Esophagus (tissue), 2 donors: Measurements from ENCODE around the gene RRP12. TPM values are rescaled to one million over a fixed set of nuclear protein-coding genes. Genes with fewer than 3 reads are reported as not detected.
A peak's percentile ranks its signal among the peaks of the same experiment; 100 is the strongest.
"Not testable (repeated sequence)": the region's sequence is repeated elsewhere in the genome, so short reads cannot be mapped to it uniquely, and the experiment has no call there.

Experiments used
- H3K27ac ChIP-seq, 2 donors: one replicate each; pipeline ENCODE4 v1.5.1; 2013; ENCODE audit warnings: low read depth in 2 of 2, mild to moderate bottlenecking in 2 of 2, inconsistent platforms in 1 of 2, low read length in 1 of 2, moderate library complexity in 1 of 2
- H3K27me3 ChIP-seq, 2 donors: one replicate each; pipeline ENCODE4 v1.6.1; 2013; ENCODE audit warnings: low read length in 2 of 2, control low read depth in 1 of 2, mild to moderate bottlenecking in 1 of 2; ENCODE audit not compliant: insufficient read depth in 2 of 2, control insufficient read depth in 1 of 2
- H3K36me3 ChIP-seq, 2 donors: one replicate each; pipeline ENCODE4 v1.6.1; 2013; ENCODE audit warnings: low read length in 1 of 2; ENCODE audit not compliant: control insufficient read depth in 2 of 2, insufficient read depth in 2 of 2
- H3K4me1 ChIP-seq, 2 donors: one replicate each; pipeline ENCODE4 v1.6.1; 2013; ENCODE audit warnings: low read length in 1 of 2; ENCODE audit not compliant: control insufficient read depth in 2 of 2, insufficient read depth in 2 of 2
- H3K4me3 ChIP-seq, 2 donors: one replicate each; pipeline ENCODE4 v1.5.1; 2013; ENCODE audit warnings: low read length in 2 of 2, mild to moderate bottlenecking in 2 of 2, low read depth in 1 of 2, moderate library complexity in 1 of 2
- H3K9me3 ChIP-seq, 2 donors: one replicate each; pipeline ENCODE4 v1.6.1; 2013; ENCODE audit warnings: mild to moderate bottlenecking in 2 of 2, low read depth in 1 of 2, low read length in 1 of 2, moderate library complexity in 1 of 2; ENCODE audit not compliant: control insufficient read depth in 2 of 2, insufficient read depth in 1 of 2
- WGBS, 2 donors: extraction: QIAGEN DNeasy Blood & Tissue Kit; methylation state at CpG; one replicate each; pipeline ENCODE4 v1.1.7; 2013; 5-methylcytosine and 5-hydroxymethylcytosine counted together
- polyA plus RNA-seq, 2 donors: library from polyadenylated mRNA; stranded (reverse); fragments of 200-250 nt; gene quantifications; one replicate each; pipeline ENCODE4 v1.2.3, GENCODE V29; 2013
- donor health status: healthy with polysubstance abuse.
- donor health status: Bipolar disorder and iron deficiency.

Gene RRP12
- polyA plus RNA-seq, 2 donors: 11.8 to 13.7 TPM

GRCh38 chr10:97349752-97350513 is 51.2 kb downstream of the RRP12 start:
- Histone ChIP-seq H3K9me3 (no peaks in the 10 kb centered on the region), H3K36me3 (peaks cover 0 to 5% of the 10 kb centered on the region in 2 donors), H3K4me1 (peaks cover 0 to 3% of the 10 kb centered on the region in 2 donors), H3K27ac (no peak overlapping the region), H3K4me3 (no peak overlapping the region), H3K27me3 (no peaks in the 10 kb centered on the region)
- WGBS, 2 donors: 77 to 86% methylated on average over 12 of the region's 12 CpGs

GRCh38 chr10:97347317-97347716 is 53.8 kb downstream of the RRP12 start:
- H3K4me1 ChIP-seq: peaks cover 0 to 3% of the 10 kb centered on the region in 2 donors
- no peak overlapping the region for H3K27ac ChIP-seq
- no peaks in the 10 kb centered on the region for H3K9me3 ChIP-seq
- no peak overlapping the region for H3K4me3 ChIP-seq
- H3K36me3 ChIP-seq: peaks cover 0 to 5% of the 10 kb centered on the region in 2 donors
- H3K27me3 ChIP-seq: no peaks in the 10 kb centered on the region
- WGBS, 2 donors: 95 to 99% methylated on average over 4 of the region's 4 CpGs

GRCh38 chr10:97343664-97344063 is 57.5 kb downstream of the RRP12 start:
- not testable (repeated sequence) for H3K9me3 ChIP-seq, H3K27ac ChIP-seq, H3K36me3 ChIP-seq, H3K4me3 ChIP-seq, H3K27me3 ChIP-seq, H3K4me1 ChIP-seq
- WGBS, 2 donors: 86 to 87% methylated on average over 6 of the region's 6 CpGs

- Histone ChIP-seq H3K27me3 (no peaks in the 10 kb centered on the region), H3K36me3 (no peaks in the 10 kb centered on the region), H3K4me3 (no peak overlapping the region), H3K4me1 (no peaks in the 10 kb centered on the region), H3K9me3 (no peaks in the 10 kb centered on the region), H3K27ac (no peak overlapping the region)
- WGBS, 2 donors: 58 to 68% methylated on average over 2 of the region's 2 CpGs
Measured at GRCh38 chr10:97341416-97341815, 59.7 kb downstream of the RRP12 start.

- Histone ChIP-seq H3K4me1 (no peaks in the 10 kb centered on the region), H3K36me3 (no peaks in the 10 kb centered on the region), H3K27me3 (no peaks in the 10 kb centered on the region), H3K4me3 (no peak overlapping the region), H3K27ac (no peak overlapping the region), H3K9me3 (no peaks in the 10 kb centered on the region)
- WGBS, 2 donors: 39 to 46% methylated on average over 5 of the region's 5 CpGs
Measured at GRCh38 chr10:97338041-97338440, 63.1 kb downstream of the RRP12 start.

- Histone ChIP-seq H3K4me1 (no peaks in the 10 kb centered on the region), H3K4me3 (peak overlapping the region in 1 of 2 donors; percentile 13), H3K9me3 (no peaks in the 10 kb centered on the region), H3K27ac (peak overlapping the region; percentile 66 to 70), H3K27me3 (no peaks in the 10 kb centered on the region), H3K36me3 (no peaks in the 10 kb centered on the region)
- 21 to 22% methylated on average over 11 of the region's 11 CpGs for WGBS, 2 donors
Measured at GRCh38 chr10:97336942-97337831, 64.0 kb downstream of the RRP12 start.

- H3K36me3 ChIP-seq: no peaks in the 10 kb centered on the region
- no peaks in the 10 kb centered on the region for H3K9me3 ChIP-seq
- H3K27ac ChIP-seq: no peak overlapping the region
- 18 to 31% methylated on average over 5 of the region's 5 CpGs for WGBS, 2 donors
- peaks cover 0 to 3% of the 10 kb centered on the region in 2 donors for H3K4me1 ChIP-seq
- H3K4me3 ChIP-seq: no peak overlapping the region
- H3K27me3 ChIP-seq: no peaks in the 10 kb centered on the region
Measured at GRCh38 chr10:97336446-97336845, 64.7 kb downstream of the RRP12 start.

GRCh38 chr10:97336006-97336405 is 65.1 kb downstream of the RRP12 start:
- H3K4me1 ChIP-seq: peaks cover 0 to 3% of the 10 kb centered on the region in 2 donors
- H3K4me3 ChIP-seq: no peak overlapping the region
- no peaks in the 10 kb centered on the region for H3K27me3 ChIP-seq
- H3K36me3 ChIP-seq: no peaks in the 10 kb centered on the region
- 37 to 45% methylated on average over 5 of the region's 5 CpGs for WGBS, 2 donors
- no peaks in the 10 kb centered on the region for H3K9me3 ChIP-seq
- H3K27ac ChIP-seq: no peak overlapping the region

- H3K4me3 ChIP-seq: peak overlapping the region; percentile 82 to 86
- H3K27ac ChIP-seq: peak overlapping the region; percentile 50 to 85
- peaks cover 2 to 3% of the 10 kb centered on the region in 2 donors for H3K4me1 ChIP-seq
- 7% methylated on average over 25 of the region's 25 CpGs for WGBS, 2 donors
- no peaks in the 10 kb centered on the region for H3K36me3 ChIP-seq
- no peaks in the 10 kb centered on the region for H3K9me3 ChIP-seq
- H3K27me3 ChIP-seq: no peaks in the 10 kb centered on the region
Measured at GRCh38 chr10:97335188-97335619, 65.9 kb downstream of the RRP12 start.
